GM12872 (cell line): Measurements from ENCODE around the gene PCDHGA12.

Experiments used
- TF ChIP-seq, protein P1 (sequence below): IDR thresholded peaks from 3 replicates; pipeline ENCODE4 v1.5.1; 2011; ENCODE audit warnings: low read depth, mild to moderate bottlenecking, low read length, moderate library complexity; ENCODE audit not compliant: insufficient read depth

PCDHGA12 gene

GRCh38 chr5:141402553-141403243 lies 27.6 kb upstream of the PCDHGA12 start, which contains the start of gene PCDHGA9:
PCDHGA9 (plus strand) TSS chr5:141402778; CDS start chr5:141402953, 175 bp downstream.
- TF ChIP-seq, protein P1, sequence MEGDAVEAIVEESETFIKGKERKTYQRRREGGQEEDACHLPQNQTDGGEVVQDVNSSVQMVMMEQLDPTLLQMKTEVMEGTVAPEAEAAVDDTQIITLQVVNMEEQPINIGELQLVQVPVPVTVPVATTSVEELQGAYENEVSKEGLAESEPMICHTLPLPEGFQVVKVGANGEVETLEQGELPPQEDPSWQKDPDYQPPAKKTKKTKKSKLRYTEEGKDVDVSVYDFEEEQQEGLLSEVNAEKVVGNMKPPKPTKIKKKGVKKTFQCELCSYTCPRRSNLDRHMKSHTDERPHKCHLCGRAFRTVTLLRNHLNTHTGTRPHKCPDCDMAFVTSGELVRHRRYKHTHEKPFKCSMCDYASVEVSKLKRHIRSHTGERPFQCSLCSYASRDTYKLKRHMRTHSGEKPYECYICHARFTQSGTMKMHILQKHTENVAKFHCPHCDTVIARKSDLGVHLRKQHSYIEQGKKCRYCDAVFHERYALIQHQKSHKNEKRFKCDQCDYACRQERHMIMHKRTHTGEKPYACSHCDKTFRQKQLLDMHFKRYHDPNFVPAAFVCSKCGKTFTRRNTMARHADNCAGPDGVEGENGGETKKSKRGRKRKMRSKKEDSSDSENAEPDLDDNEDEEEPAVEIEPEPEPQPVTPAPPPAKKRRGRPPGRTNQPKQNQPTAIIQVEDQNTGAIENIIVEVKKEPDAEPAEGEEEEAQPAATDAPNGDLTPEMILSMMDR: peak; percentile 52

DNA sequence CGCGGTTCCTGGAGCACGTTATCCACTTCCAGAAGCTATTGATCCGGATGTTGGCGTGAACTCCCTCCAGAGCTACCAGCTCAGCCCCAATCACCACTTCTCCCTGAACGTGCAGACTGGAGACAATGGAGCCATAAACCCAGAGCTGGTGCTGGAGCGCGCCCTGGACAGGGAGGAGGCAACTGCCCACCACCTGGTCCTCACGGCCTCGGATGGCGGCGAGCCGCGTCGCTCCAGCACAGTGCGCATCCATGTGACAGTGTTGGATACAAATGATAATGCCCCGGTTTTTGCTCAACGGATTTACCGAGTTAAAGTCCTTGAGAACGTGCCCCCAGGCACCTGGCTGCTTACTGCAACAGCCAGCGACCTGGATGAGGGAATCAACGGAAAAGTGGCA lies 26.9 kb upstream of the PCDHGA12 start:
- TF ChIP-seq, protein P1: no peak

- TF ChIP-seq, protein P1: peak; percentile 82
These were observed 22.4 kb upstream of the PCDHGA12 start, which contains the start of gene PCDHGB6 for GRCh38 chr5:141407790-141408505. PCDHGB6 (plus strand) TSS chr5:141408021; CDS start chr5:141408203, 182 bp downstream.

GRCh38 chr5:141409598-141410306 lies 20.6 kb upstream of the PCDHGA12 start:
- TF ChIP-seq, protein P1: no peak

DNA sequence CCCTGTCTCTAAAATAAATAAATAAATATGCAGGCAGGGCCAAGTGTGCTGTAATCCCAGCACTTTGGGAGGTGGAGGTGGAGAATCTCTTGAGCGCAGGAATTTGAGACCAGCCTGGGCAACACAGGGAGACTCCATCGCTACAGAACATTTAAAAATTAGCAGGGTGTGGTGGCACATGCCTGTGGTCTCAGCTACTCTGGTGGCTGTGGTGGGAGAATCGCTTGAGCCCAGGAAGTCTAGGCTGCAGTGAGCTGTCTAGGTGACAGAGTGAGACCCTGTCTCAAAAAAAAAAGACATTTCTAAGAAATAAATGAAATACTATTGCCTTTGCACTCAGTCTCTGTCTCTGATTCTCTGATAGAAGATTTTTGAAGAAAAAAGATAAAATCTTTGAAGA lies 18.7 kb upstream of the PCDHGA12 start:
- TF ChIP-seq, protein P1: no peak

DNA sequence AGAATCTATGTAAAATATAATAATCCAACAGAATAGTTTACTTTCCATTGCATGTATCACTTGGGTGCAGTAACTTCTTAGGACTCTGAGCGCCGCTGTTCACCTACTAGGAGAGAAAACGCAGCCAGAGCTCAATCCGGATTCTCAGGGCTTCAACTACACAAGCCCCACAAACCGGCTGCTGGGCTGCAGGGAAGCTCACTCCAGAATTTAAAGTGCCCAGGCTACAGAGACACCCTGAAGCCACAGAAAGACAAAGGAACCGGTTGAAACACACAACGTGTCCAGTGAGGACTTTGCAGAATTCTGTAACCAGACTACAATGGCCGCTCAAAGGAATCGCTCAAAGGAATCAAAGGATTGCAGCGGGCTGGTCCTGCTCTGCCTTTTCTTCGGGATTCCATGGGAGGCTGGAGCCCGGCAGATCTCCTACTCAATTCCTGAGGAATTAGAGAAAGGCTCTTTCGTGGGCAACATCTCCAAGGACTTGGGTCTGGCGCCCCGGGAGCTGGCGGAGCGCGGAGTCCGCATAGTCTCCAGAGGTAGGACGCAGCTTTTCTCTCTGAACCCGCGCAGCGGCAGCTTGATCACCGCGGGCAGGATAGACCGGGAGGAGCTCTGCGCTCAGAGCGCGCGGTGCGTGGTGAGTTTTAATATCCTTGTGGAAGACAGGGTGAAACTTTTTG lies 17.3 kb upstream of the PCDHGA12 start, which contains the start of gene PCDHGA10:
Gene PCDHGA10, plus strand, starts transcription at position 134 of the 686 bp plus-strand sequence. Its CDS starts 189 bp downstream, at position 323.
- TF ChIP-seq, protein P1: peak; percentile 81
